Measurements from ENCODE around the gene PRLH.

PRLH gene

DNA sequence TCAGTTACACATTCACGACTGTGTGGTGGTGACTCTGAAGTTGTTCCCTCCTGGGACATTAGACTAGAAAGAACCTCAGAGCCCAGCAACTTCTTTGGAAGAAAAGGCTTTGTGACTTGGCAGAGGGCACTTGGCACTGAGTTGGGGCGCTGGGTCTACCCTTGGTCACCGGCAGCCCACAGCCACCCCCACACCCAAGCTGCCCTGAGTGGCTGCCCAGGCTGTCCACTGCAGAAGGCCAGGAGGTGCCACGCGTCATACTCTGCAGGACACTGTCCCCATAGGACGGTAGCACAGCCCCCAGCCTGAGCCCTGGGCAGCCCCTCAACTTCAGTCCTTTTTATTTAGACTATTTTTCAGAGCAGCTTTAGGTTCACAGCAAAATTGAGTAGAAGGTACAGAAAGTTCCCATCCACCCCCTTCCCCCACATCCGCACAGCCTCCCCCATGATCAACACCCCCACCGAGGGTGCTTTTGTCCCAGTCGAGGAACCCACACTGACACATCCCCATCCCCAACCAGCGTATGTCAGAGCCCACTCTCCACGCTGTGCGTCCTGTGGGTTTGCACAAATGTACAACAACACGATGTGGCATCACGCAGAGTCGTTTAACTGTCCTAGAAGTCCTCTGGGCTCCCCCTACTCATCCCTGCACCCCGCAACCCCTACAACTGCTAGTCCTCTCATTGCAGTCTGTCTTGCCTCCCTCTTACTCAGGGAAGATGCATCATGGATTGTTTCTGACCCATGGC, 1.1 kb downstream of the PRLH start:
- DNase-seq: no peak

DNA sequence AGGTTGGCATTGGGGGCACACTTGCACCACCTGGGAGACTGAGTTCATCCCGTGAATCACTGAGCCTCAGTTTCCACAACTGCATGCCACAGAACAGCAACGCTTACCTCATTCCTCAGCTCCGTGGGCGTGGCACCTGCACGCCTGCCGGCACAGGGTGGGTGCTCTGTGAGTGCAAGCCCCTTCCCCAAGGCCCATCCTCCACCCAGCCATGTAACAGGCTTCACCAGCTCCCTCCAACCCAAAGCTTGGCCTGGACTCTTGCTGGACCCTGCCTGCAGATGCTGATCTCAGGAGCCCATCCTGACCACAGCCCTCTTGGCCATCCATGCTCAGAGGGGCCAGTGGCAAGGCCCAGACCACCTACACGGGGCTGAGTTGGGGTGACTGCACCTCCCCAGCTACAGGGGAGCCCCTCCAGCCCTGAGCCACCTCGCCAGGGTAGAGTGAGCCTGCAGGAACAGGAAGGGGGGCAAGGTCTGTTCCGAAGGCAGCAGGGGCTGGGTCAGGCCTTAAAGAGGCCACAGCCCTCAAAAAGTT, 1.8 kb downstream of the PRLH start:
- no peak for DNase-seq

DNA sequence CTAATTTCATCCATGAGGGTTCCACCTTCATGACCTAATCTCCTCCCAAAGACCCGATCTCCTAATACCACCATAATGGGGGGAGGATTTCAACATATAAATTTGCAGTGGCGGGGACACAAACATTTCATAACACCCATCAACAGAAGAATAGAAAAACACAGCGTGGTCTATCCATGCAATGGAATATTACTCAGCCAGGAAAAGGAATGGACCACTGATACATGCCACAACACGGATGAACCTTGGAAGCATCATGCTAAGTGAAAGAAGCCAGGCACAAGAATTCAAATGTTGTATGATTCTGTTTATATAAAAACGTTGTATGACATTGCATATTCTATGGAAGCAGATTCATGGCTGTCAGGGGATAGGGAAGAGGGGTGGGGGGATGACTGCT, 2.7 kb downstream of the PRLH start:
- no peak for DNase-seq

DNA sequence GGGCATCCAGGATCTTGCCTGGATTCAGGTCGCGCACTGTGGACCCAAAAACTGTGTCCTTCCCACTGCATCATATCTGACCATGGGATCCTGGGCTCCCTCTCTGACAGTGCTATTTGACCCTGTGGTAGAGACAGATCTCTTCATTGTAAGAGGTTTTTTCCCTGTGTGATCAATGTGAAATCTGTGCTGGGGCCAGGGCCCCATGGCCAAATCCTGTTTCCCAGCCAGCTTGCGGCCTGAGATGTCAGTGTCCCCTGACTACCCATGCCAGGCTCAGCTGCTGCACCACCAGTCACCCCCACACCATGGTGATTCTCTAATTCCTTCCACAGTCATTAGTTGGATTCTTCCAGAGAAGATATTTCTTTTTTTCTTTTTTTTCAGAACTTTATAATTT, 3.5 kb downstream of the PRLH start:
- DNase-seq: no peak

DNA sequence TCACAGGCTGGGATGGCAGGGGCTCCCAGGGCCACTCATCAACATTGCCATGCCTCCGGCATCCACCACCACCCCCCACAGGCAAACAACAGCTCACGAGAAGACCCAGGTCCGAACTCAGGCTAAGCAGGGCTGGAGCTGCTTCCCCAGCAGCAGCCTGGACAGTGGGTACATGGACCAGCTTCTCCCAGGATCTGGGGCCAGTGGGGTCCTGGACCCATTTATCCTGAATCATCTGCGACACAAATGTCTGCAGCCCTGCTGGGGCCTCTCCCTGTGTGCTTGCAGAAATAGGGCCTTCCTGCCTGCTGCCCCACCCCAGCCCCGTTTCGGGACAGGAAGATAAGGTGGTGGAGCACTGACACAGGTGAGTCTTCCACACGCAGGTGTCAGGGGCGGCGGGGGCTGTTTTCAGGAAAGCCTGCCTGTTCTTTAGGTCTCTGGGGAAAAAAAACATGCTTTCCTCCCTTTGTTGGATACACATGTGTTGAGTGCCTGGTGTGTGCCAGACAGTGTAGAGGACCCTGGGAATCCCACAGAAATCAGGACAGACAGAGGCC, 4.5 kb downstream of the PRLH start:
- DNase-seq: no peak

DNA sequence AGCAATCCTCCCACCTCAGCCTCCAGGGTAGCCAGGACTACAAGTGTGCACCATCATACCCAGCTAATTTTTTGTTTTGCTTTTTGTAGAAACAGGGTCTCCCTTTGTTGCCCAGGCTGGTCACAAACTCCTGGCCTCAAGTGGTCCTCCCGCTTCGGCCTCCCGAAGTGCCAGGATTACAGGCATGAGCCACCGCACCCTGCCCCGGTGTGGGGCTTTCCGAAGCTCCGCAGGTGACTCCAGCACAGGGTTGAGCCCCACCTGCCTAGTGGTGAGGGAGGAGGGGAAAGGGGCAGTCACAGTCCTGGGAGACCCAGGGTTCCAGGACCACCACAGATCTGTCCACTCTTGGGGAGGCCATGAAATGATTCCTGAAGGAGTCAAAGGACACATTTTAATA, 5.2 kb downstream of the PRLH start:
- DNase-seq: no peak

DNA sequence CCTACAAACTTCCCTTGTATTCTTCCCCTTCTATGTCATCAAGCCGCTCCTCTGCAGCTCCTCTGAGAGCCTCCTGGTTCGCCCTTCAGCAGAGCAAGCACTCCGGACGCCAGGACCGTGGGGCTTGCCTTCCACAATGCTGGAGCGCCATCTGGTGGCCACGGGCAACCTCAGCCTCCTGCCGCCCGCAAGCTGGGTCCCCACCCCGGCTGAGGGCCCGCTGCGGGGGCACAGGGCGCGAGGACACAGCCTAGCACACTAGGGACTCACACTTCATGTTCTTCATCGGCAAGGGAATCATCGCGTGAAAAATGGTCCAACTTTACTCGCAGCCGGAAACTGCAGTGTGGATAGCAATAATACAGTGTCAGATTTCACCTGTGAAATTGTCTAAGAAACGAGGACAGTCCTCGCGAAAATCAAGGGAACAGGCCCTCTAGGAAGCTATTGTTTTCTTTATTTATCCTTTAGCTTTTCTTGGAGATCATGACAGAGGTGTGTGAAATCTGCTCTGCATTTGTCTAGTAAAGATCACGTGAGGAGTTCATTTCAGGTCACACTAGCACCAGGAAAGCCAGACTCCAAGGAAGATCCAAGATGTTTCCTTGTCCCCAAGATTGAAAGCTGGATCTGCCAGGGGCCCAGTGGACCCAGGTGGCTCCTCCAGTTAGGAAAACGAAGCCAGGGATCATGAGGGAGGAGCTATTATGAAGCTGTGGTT, 5.8 kb downstream of the PRLH start:
- peak; percentile 67 to 84 (median 82) for DNase-seq

DNA sequence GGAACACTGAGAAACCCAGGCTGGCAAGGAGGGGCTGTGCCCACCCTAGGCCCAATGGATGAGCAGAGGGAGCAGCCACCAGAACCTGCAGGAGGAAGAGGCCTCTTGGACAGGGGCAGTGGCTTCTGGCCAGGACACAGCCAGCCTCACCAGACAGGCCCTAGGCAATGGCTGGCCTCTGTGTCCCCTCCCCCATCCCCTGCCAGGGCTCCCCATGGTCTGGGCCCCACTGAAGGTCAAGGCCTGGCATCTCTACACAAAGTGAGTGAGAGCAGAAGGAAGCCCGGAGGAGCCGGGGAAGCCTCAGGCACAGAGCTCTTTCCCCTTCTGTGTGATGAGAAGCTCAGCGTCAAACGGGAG, 6.3 kb downstream of the PRLH start:
- no peak for DNase-seq

DNA sequence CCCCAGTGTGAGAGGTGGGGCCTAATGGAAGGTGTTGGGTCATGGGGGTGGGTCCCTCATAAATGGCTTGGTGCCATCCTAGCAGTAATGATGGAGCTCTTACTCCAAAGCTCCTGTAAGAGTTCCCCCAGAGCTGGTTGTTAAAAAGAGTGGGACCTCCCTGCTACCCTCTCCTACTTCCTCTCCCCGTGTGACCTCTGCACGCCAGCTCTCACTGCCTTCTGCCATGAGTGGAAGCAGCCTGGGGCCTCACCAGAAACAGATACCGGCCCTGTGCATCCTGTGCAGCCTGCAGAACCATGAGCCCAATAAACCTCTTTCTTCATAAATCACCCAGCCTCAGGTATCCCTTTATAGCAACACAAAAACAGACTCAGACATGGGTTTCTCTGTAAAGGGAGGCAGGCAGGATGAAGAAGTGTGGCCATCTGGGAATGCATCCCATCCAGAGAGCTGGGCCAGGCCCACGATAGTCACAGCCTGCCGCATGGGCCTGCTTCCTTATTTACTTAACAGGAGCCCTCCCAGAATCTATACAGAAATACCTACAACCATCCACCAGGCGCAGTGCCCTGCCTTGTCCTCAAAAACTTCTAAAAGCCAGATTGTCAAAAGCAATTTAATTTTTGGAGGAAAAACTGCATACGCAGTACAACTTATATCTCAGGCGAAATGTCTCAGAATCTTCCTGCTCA, 7.5 kb downstream of the PRLH start:
- no peak for DNase-seq

DNA sequence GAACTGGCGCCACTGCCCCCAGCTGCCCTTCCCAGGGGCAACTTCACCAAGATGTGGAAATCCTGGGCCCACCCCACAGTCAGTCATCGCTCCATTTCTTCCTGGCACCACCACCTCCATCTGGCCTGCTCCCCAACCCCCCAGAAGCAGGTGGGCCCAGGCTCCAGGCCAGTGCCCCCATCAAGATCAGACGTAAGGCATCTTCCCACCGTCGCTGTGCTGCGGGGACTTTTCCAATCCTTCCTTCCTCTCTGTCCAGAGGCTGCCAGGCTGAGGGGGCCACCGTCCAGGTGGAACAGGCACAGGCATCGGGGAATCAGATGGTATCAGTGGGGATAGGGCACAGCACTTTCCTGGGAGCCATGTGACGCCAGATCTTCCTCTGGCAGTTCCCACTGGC, 8.1 kb downstream of the PRLH start:
- no peak for DNase-seq

DNA sequence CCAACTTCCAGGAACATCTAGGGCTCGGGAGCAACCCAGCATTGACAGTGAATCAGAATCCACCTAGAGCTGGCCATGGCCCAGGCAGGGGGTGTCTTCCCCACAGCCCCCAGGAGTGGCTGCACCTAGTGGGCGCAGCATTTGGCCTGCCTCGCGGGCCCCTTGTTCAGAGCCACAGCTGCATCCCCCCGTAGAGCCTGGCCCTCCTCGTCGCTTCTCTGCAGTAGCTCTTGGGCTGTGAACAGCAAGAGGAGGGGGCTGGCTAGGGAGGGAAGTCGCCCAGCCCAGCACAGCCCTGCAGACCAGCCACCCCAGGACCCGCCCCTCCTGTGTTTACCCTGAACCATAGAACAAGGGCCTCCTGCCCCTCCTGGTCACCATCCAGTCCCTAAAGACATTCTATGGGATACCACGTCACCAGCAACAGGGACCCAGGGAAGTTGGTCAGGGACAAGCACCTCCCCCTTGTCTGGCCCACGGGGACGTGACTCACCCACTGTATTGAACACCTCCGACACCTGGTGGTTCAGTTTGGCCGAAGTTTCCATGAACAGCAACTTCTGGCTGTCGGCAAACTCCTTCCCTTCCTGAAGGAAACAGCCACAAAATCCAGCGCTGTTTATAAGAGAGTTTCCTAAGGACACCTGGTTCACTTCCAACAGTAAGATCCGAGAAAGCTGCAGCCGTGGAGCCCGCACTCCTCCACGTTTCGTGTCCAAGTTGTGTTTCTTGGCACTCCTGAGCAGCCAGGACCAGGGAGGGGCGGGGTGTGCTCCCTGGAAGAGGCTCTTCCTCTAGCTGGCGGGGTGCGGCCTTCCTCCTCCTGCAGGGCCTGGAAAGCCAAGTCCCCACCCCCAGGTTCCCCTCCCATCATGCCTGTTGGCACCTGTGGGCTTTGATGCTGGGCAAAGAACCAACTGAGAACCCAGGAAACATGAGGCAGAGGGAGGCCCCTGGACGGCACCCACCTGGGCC, 8.8 kb downstream of the PRLH start:
- no peak for DNase-seq

DNA sequence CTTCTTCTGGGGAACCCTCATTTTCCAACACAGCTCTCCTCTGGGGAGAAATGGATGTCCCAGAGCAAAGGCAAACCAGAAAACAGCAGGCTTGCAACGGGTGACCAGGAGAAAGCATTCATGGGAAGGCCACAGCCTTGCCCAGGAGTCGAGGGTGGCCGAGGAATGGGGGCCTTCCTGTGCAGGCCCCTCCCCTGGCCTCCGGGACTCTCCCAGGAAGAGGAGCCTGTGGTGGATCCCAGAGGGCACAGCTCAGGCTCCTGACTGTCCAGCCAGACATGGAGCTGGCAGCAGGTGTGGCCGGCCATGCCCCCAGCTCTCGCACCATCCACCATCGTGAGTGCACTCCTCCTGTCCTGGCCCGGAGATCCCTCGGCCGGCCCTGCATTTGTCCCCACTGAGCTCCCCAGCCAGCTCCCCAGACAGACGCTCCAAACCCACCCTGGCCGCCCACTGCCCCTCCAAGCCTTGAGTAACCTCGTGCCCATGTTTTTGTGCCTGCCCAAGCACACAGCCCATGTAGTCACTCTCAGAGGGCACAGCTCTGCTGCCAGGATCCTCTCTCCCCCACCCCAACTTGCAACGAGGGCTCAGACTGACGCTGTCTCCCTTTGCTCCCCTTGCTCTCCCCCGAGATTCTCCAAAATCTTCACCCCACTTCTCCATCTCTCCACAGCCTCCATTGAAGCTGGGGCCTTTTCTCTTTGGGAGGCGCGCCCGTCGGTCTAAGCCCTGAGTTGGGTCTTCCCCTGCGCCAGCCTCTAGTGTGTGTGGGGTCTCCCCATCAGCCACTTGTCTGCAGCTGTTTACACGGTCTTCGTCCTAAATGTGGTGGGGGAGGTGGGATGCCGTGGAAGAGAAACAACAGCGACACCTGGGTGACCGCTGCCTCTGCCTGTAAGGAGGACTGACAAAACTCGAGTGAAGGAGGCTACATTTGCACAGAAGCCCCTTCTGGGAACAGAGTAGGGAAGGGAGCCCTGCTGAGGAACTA, 9.8 kb downstream of the PRLH start:
- DNase-seq: no peak

DNA sequence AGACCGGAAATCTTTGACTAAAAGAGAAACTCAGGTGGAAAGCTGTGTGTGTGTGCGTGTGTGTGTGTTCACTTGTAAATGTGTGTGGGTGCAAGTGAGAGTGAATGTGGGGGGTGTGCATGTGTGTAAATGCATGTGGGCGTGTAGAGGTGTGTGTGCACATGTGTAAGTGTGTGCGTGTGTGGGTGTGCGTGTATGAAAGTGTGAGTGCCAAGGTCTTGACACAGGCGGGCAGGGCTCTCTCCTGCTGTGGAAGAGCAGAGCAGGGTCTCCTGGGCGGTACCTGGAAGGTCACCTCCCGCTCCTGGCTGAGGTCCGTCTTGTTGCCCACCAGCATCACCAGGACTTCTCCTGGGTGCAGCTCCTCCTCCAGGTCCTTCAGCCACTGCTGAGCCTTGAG, 10.6 kb downstream of the PRLH start:
- DNase-seq: no peak

DNA sequence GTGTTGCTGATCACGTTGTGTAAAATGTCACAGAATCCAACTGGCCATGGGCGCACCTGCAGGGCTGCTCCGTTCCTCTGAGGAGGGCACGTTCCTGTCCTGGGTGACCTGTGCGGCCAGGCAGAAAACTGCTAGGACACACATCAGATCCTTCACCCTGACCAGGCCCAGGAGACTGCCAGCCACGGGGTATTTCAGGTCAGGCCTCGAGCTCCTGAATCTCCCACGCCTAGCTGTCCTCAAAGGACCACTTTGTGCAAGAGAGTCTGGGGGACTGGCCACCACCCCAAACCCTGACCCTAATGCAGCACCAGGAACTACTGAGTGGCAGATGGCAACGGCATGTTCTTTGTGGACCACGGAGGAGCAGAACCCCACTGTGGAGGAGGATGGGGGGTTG, 11.1 kb downstream of the PRLH start:
- DNase-seq: no peak

DNA sequence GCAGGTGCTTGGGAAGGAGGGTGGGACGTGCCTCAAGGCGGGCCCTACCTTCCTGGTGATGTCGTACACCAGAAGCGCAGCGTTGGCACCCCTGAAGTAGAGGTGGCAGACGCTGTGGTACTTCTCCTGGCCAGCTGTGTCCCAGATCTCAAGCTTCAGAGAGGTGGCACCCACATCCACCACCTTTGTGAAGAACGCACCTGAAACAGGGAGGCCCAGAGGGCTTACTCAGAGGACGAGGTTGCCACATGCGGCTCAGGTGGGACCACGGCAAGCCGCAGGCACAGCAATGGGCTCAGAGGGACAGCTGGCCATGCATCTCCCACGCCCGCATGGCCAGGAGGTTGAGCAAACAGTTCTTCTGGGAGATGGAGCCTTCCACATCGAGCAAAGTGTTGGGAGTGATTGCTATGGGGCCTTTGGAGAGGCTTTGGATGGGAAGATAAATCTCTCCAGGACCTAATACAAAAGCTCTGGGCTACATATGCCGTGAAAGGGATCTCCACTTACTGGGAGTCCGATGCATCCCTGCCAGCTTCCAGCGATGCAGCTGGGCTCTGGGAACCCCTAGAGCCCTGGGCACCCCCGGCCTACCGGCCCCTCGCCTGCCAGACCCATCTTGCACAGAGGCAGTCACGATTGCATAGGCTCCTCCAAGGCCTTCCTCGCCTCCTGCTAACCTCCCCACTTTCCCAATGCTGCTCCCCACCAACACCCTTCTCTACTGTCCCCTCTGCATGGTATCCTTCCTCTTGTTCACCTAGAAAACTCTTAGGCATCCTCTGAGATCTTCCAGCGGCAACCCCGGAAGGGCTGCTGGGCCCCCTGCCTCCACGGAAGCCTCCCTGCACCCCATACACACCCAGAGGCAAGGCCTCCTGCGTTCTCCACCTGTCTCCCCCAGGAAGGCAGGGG, 11.8 kb downstream of the PRLH start:
- DNase-seq: no peak

DNA sequence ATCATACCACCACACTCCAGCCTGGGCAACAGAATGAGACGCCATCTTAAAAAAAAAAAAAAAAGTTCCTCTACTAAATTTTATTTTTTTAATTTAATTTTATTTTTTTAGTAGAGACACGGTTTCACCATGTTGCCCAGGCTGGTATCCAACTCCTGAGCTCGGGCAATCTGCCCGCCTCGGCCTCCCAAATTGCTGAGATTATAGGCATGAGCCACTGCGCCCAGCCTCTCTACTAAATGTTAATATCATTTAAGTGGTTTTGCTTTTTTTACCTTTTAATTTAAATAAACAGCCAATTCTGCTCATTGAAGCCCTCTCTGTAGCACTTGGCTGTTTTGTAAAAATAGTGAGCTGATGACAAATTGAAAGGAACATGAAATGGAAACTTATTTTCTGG, 15.0 kb downstream of the PRLH start:
- DNase-seq: no peak

DNA sequence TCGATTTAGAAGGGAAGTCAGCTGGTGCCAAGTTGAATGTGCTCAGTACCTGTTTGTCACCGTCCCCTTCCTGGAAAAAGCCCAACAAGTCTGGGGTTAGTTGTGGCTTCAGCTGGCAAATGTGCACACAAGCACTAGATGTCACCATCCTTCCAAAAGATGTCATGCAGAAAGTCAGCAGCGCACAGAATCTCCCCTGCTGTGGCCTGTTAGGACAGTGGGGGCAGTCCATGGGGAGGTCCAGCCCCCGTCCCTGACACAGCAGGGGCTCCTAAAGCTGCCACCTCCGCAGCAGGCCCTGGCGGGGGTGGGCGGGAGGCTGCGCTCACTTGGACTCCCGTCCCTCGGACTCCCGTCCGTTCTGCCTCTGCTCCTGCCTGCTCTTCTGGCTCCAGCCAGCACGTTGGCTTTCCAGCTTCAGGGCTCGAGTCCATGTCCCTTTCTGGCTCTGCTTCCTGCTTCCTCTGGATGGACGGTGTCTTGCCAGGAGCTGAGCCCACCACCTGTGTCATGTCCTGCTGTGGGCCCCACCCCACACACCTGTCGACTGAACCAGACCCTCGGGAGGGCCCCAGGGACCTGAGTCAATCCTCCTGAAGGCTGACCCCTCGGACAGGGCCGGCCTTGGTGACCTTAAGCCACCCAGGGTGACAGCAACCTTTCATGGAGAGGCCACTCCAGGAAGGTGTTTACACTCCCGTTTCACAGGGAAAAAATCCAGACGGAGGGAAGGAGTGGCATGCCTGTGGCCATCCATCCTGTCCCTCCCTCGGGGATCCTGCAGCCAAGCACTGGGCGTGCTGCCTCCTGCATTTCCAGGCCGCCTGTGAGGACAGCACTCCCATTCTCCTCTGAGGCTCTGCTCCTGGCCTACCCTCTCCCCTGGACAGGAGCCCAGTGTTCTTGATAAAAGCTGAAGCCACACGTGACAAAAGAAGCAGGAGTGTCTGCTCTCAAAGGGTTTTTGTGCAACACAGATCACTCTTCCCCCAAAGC, 15.7 kb downstream of the PRLH start:
- DNase-seq: no peak

Measured in activated CD4-positive, CD25-positive, alpha-beta regulatory T cell (primary cell).